ENCODE measurements around the gene ZNF831. TPM values are rescaled to one million over a fixed set of nuclear protein-coding genes. Genes with fewer than 3 reads are reported as not detected.
A peak's percentile ranks its signal among the peaks of the same experiment; 100 is the strongest.

Gene ZNF831
- total RNA-seq, 1 donor from 2014 or later, result 3.4 TPM

DNA sequence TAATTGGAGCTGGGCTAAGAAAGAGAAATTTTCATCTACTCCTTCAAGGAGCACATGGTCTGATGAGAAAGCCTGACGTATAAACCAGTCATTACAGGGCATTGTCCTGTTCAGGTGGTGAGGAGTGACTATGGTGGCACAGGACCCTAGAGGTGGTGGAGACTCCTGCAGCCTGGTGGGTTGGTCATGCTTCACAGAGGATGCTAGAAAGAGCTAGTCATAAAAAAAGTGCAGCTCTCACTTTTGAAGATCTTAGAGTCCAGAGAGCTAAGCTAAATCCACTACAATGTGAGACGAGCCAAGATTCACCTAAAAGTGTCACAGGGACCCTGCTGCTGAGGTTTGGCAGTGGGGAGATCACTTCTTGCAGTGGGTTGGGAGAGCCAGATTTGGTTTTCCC, 9.8 kb upstream of the ZNF831 start:
- H3K27ac Mint-ChIP-seq, result no peak overlapping the region
- H3K9me3 Mint-ChIP-seq, result no peaks in the 10 kb centered on the region
- peaks cover 64% of the 10 kb centered on the region for H3K4me1 Mint-ChIP-seq (ENCODE audit: low read depth)
- no peak overlapping the region for H3K4me3 Mint-ChIP-seq
- H3K27me3 Mint-ChIP-seq (ENCODE audit: insufficient read depth), result no peaks in the 10 kb centered on the region
- no peaks in the 10 kb centered on the region for H3K36me3 Mint-ChIP-seq (ENCODE audit: low read depth)
- intact Hi-C loops (cut with micrococcal nuclease), result no loop called here
- no peak for DNase-seq (ENCODE audit: low spot score)

DNA sequence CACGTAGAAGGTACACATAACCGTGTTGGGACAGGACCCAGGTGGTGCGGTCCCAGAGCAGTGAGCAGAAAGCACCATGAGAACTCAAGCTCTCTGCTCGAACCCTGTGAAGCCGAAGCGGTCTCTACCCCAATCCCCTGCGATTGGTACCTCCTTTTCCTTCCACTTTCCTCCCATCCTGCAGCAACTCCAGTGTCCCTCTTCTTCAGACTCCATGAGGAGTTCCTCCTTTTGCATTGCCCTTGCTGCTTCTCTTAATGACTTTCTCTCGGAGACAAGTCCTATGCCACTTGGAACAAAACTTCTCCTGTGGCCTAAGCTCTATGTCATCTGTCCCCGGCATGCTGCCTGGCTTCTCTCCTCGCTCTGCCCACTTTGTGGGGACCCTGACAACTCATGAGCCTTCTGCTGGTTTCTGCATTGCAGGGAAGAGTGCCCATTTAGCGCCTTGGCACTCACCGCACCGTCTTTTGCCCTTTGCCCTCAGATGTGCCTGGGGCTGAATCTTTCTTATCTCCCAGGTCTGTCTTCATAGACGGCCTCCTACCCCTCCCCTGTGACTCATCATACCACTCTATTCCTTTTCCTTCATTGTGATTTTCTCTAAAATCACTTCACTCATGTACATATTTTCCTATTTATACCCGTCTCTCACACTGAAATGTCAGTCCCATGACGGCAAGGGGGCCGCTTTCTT, 9.2 kb upstream of the ZNF831 start:
- no peak overlapping the region for H3K27ac Mint-ChIP-seq
- no peak overlapping the region for H3K4me3 Mint-ChIP-seq

DNA sequence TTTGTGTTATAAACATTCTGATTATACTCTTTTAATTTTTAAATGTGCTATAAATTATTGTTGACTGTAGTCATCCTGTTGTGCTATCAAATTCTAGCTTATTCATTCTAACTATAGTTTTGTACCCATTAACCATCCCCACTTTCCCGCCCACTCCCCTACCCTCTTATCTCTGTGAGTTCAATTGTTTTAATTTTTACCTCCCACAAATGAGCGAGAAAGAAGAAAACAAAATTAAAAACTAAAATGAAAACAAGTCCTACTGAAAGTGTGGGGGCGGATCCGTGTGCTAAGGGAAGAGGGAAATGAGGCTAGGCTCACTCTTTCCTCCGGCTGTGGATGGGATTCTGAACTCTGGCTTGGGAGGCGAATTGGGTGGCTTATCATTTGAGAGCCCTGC, 6.6 kb upstream of the ZNF831 start:
- Mint-ChIP-seq H3K4me1 (ENCODE audit: low read depth) (peaks cover 72% of the 10 kb centered on the region), H3K27me3 (ENCODE audit: insufficient read depth) (no peaks in the 10 kb centered on the region), H3K36me3 (ENCODE audit: low read depth) (peaks cover 4% of the 10 kb centered on the region), H3K4me3 (no peak overlapping the region), H3K9me3 (no peaks in the 10 kb centered on the region), H3K27ac (peak overlapping the region; percentile 74)
- intact Hi-C loops (cut with micrococcal nuclease), result no loop called here
- no peak for DNase-seq (ENCODE audit: low spot score)

More for the DNA sequence above, 9.2 kb upstream of the ZNF831 start:
- intact Hi-C loops (cut with micrococcal nuclease), result no loop called here
- H3K36me3 Mint-ChIP-seq (ENCODE audit: low read depth), result peaks cover under 1% of the 10 kb centered on the region
- no peaks in the 10 kb centered on the region for H3K9me3 Mint-ChIP-seq
- no peaks in the 10 kb centered on the region for H3K27me3 Mint-ChIP-seq (ENCODE audit: insufficient read depth)
- peaks cover 62% of the 10 kb centered on the region for H3K4me1 Mint-ChIP-seq (ENCODE audit: low read depth)
- no peak for DNase-seq (ENCODE audit: low spot score)

GRCh38 chr20:59157531-59157930, 6.1 kb upstream of the ZNF831 start:
- intact Hi-C loops (cut with micrococcal nuclease), result no loop called here

DNA sequence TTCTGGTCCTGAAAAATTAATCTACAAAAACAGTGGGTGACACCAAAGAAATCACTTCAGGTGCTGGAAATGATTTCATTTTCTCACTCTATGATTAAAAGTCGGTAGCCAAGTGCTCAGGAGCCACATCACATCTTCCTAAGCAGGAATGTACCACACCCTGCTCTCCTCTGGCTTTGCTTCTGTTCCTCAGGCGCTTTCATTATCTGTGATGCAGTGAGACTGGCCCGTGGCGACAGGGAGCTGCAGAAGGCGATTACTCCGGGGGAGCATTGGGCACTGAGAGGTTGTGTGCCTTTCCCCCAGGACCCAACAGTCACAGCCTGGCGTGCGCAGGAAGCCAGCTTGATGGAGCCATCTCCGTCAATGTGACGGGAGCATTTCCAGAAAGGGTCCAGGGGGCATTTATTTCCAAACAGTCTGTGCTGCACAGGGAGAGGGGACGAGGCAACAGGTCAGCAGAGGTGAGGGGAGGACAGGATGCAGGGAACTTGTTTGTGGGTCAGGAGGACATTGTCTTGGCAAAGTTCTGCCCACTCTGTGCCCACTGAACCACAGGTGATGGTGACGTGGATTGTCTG, 5.6 kb upstream of the ZNF831 start:
- H3K4me3 Mint-ChIP-seq, result no peak overlapping the region
- peaks cover 4% of the 10 kb centered on the region for H3K36me3 Mint-ChIP-seq (ENCODE audit: low read depth)
- peaks cover 72% of the 10 kb centered on the region for H3K4me1 Mint-ChIP-seq (ENCODE audit: low read depth)
- H3K9me3 Mint-ChIP-seq, result no peaks in the 10 kb centered on the region
- intact Hi-C loops (cut with micrococcal nuclease), result no loop called here
- H3K27me3 Mint-ChIP-seq (ENCODE audit: insufficient read depth), result no peaks in the 10 kb centered on the region
- DNase-seq (ENCODE audit: low spot score), result no peak
- no peak overlapping the region for H3K27ac Mint-ChIP-seq

More at GRCh38 chr20:59157531-59157930, 6.1 kb upstream of the ZNF831 start:
- H3K4me1 Mint-ChIP-seq (ENCODE audit: low read depth), result peaks cover 72% of the 10 kb centered on the region
- H3K36me3 Mint-ChIP-seq (ENCODE audit: low read depth), result peaks cover 4% of the 10 kb centered on the region
- H3K4me3 Mint-ChIP-seq, result no peak overlapping the region
- H3K9me3 Mint-ChIP-seq, result no peaks in the 10 kb centered on the region
- peak overlapping the region; percentile 74 for H3K27ac Mint-ChIP-seq
- no peaks in the 10 kb centered on the region for H3K27me3 Mint-ChIP-seq (ENCODE audit: insufficient read depth)
- no peak for DNase-seq (ENCODE audit: low spot score)

DNA sequence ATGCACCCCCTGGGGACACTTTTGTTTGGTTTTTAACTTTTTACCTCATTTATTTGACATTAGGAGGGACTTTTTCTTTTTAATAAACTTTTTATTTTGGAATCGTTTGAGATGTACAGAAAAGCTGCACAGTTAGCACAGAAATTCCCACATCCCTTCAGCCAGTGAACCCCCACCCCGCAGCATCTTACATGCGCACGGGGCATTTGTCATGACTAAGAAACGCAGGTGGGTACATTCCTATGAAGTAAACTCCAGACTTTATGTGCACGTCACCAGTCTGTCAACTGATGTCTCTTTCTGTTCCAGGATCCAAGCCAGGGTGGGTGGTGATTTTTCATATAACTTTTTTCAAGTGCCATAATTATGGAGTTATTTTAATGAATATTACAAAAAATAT, 4.9 kb upstream of the ZNF831 start:
- H3K27me3 Mint-ChIP-seq (ENCODE audit: insufficient read depth), result no peaks in the 10 kb centered on the region
- no peak for DNase-seq (ENCODE audit: low spot score)
- no peaks in the 10 kb centered on the region for H3K9me3 Mint-ChIP-seq
- intact Hi-C loops (cut with micrococcal nuclease), result no loop called here
- H3K36me3 Mint-ChIP-seq (ENCODE audit: low read depth), result peaks cover 7% of the 10 kb centered on the region
- H3K27ac Mint-ChIP-seq, result no peak overlapping the region
- no peak overlapping the region for H3K4me3 Mint-ChIP-seq
- peaks cover 77% of the 10 kb centered on the region for H3K4me1 Mint-ChIP-seq (ENCODE audit: low read depth)

- H3K27ac Mint-ChIP-seq, result peak overlapping the region; percentile 92
- no peak for DNase-seq (ENCODE audit: low spot score)
- H3K4me3 Mint-ChIP-seq, result peak overlapping the region; percentile 78
- H3K36me3 Mint-ChIP-seq (ENCODE audit: low read depth), result peaks cover 7% of the 10 kb centered on the region
- H3K4me1 Mint-ChIP-seq (ENCODE audit: low read depth), result peaks cover 81% of the 10 kb centered on the region
- H3K27me3 Mint-ChIP-seq (ENCODE audit: insufficient read depth), result no peaks in the 10 kb centered on the region
- intact Hi-C loops (cut with micrococcal nuclease), result no loop called here
- no peaks in the 10 kb centered on the region for H3K9me3 Mint-ChIP-seq
Observed at GRCh38 chr20:59159091-59159490, 4.5 kb upstream of the ZNF831 start.

- Mint-ChIP-seq H3K4me3 (peak overlapping the region; percentile 78), H3K27ac (peak overlapping the region; percentile 92), H3K27me3 (ENCODE audit: insufficient read depth) (no peaks in the 10 kb centered on the region), H3K4me1 (ENCODE audit: low read depth) (peaks cover 80% of the 10 kb centered on the region), H3K36me3 (ENCODE audit: low read depth) (peaks cover 7% of the 10 kb centered on the region), H3K9me3 (no peaks in the 10 kb centered on the region)
- DNase-seq (ENCODE audit: low spot score), result peak; percentile 52
- intact Hi-C loops (cut with micrococcal nuclease), result loop anchor here (5.0 to 10.0 kb wide), 8 partner anchors 48 to 1765 kb away; partner anchors contain the start of genes RAB22A, RBM38 and VAPB
Observed at GRCh38 chr20:59159493-59160376, 3.9 kb upstream of the ZNF831 start.

DNA sequence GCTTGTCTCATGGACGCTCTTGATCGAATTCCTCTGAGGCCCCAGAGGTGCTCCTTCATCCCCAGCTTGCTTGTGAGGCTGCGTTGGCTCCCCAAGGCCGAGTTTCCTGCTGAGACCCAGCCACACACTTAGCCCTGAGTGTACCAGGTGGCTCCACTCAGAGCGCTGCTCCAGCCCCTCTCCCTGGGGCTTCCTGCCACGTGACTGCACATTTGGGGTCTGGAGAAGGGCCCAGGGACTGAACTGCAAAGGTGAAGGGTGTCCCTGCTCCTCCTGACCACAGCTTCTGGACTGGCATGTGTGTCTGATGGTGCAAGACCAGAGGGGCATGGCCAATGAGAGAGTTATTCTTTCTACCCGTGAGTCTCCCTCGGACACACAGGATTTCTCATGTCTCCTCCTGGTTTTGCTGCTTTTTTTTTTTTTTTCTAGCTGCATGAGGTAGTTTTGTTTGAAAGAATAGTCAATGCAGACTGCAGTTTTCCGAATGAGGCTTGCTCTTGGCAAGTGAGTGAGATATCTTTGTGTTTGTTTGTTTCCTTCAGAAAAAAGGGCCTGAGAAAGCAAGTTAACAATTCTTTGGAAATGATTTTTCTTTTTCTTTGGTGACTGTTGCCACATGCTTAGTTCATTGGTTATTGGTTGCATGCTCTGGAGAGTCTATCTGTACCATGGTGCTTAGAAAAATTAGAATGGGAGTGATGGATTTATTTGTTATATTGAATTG, 3.1 kb upstream of the ZNF831 start:
- Mint-ChIP-seq H3K4me3 (peak overlapping the region; percentile 78), H3K27me3 (ENCODE audit: insufficient read depth) (no peaks in the 10 kb centered on the region), H3K4me1 (ENCODE audit: low read depth) (peaks cover 81% of the 10 kb centered on the region), H3K27ac (peak overlapping the region; percentile 82), H3K9me3 (no peaks in the 10 kb centered on the region), H3K36me3 (ENCODE audit: low read depth) (peaks cover 7% of the 10 kb centered on the region)
- DNase-seq (ENCODE audit: low spot score), result no peak
- intact Hi-C loops (cut with micrococcal nuclease), result loop anchor here (5.0 to 10.0 kb wide), 8 partner anchors 47 to 1766 kb away; partner anchors contain the start of genes RAB22A, RBM38 and VAPB

DNA sequence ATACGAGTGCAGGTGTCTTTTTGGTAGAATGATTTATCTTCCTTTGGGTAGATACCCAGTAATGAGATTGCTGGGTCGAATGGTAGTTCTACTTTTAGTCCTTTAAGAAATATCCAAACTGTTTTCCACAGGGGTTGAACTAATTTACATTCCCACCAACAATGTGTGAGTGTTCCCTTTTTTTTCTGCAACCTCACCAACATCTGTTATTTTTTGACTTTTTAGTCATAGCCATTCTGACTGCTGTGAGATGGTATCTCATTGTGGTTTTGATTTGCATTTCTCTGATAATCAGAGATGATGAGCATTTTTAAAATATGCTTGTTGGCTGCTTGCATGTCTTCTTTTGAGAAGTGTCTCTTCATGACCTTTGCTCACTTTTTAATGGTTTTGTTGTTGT, 1.9 kb upstream of the ZNF831 start:
- intact Hi-C loops (cut with micrococcal nuclease), result loop anchor here (5.0 to 10.0 kb wide), 8 partner anchors 46 to 1767 kb away; partner anchors contain the start of genes RAB22A, RBM38 and VAPB
- H3K36me3 Mint-ChIP-seq (ENCODE audit: low read depth), result peaks cover 7% of the 10 kb centered on the region
- H3K27ac Mint-ChIP-seq, result peak overlapping the region; percentile 37
- H3K4me3 Mint-ChIP-seq, result peak overlapping the region; percentile 54
- peaks cover 89% of the 10 kb centered on the region for H3K4me1 Mint-ChIP-seq (ENCODE audit: low read depth)
- H3K9me3 Mint-ChIP-seq, result no peaks in the 10 kb centered on the region
- H3K27me3 Mint-ChIP-seq (ENCODE audit: insufficient read depth), result no peaks in the 10 kb centered on the region
- no peak for DNase-seq (ENCODE audit: low spot score)

- Mint-ChIP-seq H3K27ac (peak overlapping the region; percentile 98), H3K9me3 (peaks cover 7% of the 10 kb centered on the region), H3K27me3 (ENCODE audit: insufficient read depth) (no peaks in the 10 kb centered on the region), H3K36me3 (ENCODE audit: low read depth) (peaks cover 15% of the 10 kb centered on the region), H3K4me3 (peak overlapping the region; percentile 88), H3K4me1 (ENCODE audit: low read depth) (peaks cover 88% of the 10 kb centered on the region)
- no peak for DNase-seq (ENCODE audit: low spot score)
- intact Hi-C loops (cut with micrococcal nuclease), result loop anchor here (1.0 to 10.0 kb wide), 14 partner anchors 15 to 1770 kb away; partner anchors contain the start of genes RAB22A, RBM38, STX16 and VAPB
Observed at GRCh38 chr20:59164686-59165391, 1.2 kb downstream of the ZNF831 start.
